ENCODE measurements around the gene DNLZ.

GRCh38 chr9:136372561-136373299 lies 9.2 kb upstream of the DNLZ start:
- TF ChIP-seq EZH2 (IDR thresholded peaks at IDR 0.05; ENCODE audit: borderline replicate concordance, insufficient read depth, low read length, poor library complexity, severe bottlenecking) (no peak), REST (IDR thresholded peaks at IDR 0.05; ENCODE audit: borderline replicate concordance) (no peak), EP300 (conservative IDR thresholded peaks at IDR 0.05; ENCODE audit: poor library complexity, severe bottlenecking) (no peak), POLR2AphosphoS5 (IDR thresholded peaks at IDR 0.05) (no peak), RAD21 (conservative IDR thresholded peaks at IDR 0.05) (no peak), TAF1 (IDR thresholded peaks at IDR 0.05; ENCODE audit: low read depth) (no peak), SMC3 (conservative IDR thresholded peaks at IDR 0.05; ENCODE audit: poor library complexity) (no peak)
- TF ChIP-seq, protein P1, sequence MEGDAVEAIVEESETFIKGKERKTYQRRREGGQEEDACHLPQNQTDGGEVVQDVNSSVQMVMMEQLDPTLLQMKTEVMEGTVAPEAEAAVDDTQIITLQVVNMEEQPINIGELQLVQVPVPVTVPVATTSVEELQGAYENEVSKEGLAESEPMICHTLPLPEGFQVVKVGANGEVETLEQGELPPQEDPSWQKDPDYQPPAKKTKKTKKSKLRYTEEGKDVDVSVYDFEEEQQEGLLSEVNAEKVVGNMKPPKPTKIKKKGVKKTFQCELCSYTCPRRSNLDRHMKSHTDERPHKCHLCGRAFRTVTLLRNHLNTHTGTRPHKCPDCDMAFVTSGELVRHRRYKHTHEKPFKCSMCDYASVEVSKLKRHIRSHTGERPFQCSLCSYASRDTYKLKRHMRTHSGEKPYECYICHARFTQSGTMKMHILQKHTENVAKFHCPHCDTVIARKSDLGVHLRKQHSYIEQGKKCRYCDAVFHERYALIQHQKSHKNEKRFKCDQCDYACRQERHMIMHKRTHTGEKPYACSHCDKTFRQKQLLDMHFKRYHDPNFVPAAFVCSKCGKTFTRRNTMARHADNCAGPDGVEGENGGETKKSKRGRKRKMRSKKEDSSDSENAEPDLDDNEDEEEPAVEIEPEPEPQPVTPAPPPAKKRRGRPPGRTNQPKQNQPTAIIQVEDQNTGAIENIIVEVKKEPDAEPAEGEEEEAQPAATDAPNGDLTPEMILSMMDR (IDR thresholded peaks at IDR 0.05; ENCODE audit: poor library complexity, severe bottlenecking), result no peak

Data from neural cell (in vitro differentiated cells).